ENCODE measurements around the gene DOCK11. TPM values are rescaled to one million over a fixed set of nuclear protein-coding genes. Genes with fewer than 3 reads are reported as not detected.

Gene DOCK11
- total and polyA plus RNA-seq, 10 of the 15 experiments (the other 5 are each of a cell fraction or from before 2014, with no cell fraction given) = 16.3 to 30.7 (median 19.8) TPM

GRCh38 chrX:118726396-118726795 is 230.8 kb downstream of the DOCK11 start:
- ATAC-seq (no peak), FAIRE-seq (no peak), DNase-seq (ENCODE audit: low read depth, low spot score) (no peak)
- no peaks in the 10 kb centered on the region for H3K36me3 ChIP-seq (ENCODE audit: control insufficient read depth in 2 of 2, insufficient read depth in 2 of 2, low read length in 1 of 2)
- H3K4me2 ChIP-seq (ENCODE audit: control insufficient read depth, insufficient read depth) = no peak overlapping the region
- H3K27me3 ChIP-seq (replicated peaks in 1 of 2; ENCODE audit: control insufficient read depth in 2 of 2, insufficient read depth in 2 of 2, low read length in 1 of 2) = no peaks in the 10 kb centered on the region; a peak in 1 of 4 replicates
- BruUV-seq (replicated peaks) = no TSS peak
- WGBS (ENCODE audit: insufficient coverage, insufficient replicate concordance, low lambda C conversion rate, missing lambda C conversion rate) = 48% methylated on average over 3 of the region's 3 CpGs
- H4K20me1 ChIP-seq (ENCODE audit: control insufficient read depth, insufficient read depth) = no peaks in the 10 kb centered on the region
- no peak overlapping the region for H3K4me3 ChIP-seq
- peaks cover 8% of the 10 kb centered on the region for H3K4me1 ChIP-seq (ENCODE audit: control insufficient read depth, insufficient read depth, low read length)
- intact Hi-C loops (cut with micrococcal nuclease; ENCODE audit: unreplicated experiment) = no loop called here
- ChIA-PET CTCF (no interaction called here), SMC1A (ENCODE audit: uncharacterized antibody, unreplicated experiment) (interaction anchor here (0.9 to 1.3 kb wide), 2 partner anchors 9 to 14 kb away, joined by 3 to 4 read pairs; no protein-coding TSS in a partner anchor), POLR2A (interaction anchor here (2.7 kb wide), 1 partner anchor 9 kb away, joined by 11 read pairs; no protein-coding TSS in a partner anchor), RAD21 (ENCODE audit: unreplicated experiment) (no interaction called here)
- no peaks in the 10 kb centered on the region for H3K79me2 ChIP-seq (ENCODE audit: control insufficient read depth, insufficient read depth, low read length)
- no peaks in the 10 kb centered on the region for H3K9me3 ChIP-seq (replicated peaks; ENCODE audit: control insufficient read depth, insufficient read depth, low read length)
- no peak overlapping the region for H2AFZ ChIP-seq (ENCODE audit: control insufficient read depth, low read depth, low read length)
- no peak overlapping the region for H3K27ac ChIP-seq (ENCODE audit: control insufficient read depth, insufficient read depth)
- no peak overlapping the region for H3K9ac ChIP-seq (ENCODE audit: control insufficient read depth, insufficient read depth, low read length)
- in situ Hi-C loops (cut with MboI) = no loop called here
- TF ChIP-seq STAT1 (conservative IDR thresholded peaks at IDR 0.05) (no peak), FOXK2 (IDR thresholded peaks at IDR 0.05) (no peak), GABPA (IDR thresholded peaks at IDR 0.05; ENCODE audit: low read depth) (no peak), IRF3 (IDR thresholded peaks at IDR 0.05) (no peak), BCLAF1 (IDR thresholded peaks at IDR 0.05) (no peak), ZBTB11 (CRISPR knock-in tag; IDR thresholded peaks at IDR 0.05) (no peak), SPI1 (IDR thresholded peaks at IDR 0.05; ENCODE audit: borderline replicate concordance, insufficient read depth, low read depth, low read length) (no peak), YBX1 (IDR thresholded peaks at IDR 0.05) (no peak), ZNF274 (IDR thresholded peaks at IDR 0.05; ENCODE audit: insufficient read depth, insufficient read length) (no peak), ATF2 (IDR thresholded peaks at IDR 0.05; ENCODE audit: low read length) (no peak), HCFC1 (IDR thresholded peaks at IDR 0.05; ENCODE audit: low read length) (no peak), CREM (IDR thresholded peaks at IDR 0.05; ENCODE audit: low read depth) (no peak), NFXL1 (IDR thresholded peaks at IDR 0.05; ENCODE audit: borderline replicate concordance) (no peak)
